Measurements from ENCODE around the gene SRP9. TPM values are rescaled to one million over a fixed set of nuclear protein-coding genes. Genes with fewer than 3 reads are reported as not detected.

SRP9 gene
- total RNA-seq, 1 experiment from 2014 or later = 282 TPM

GRCh38 chr1:225736437-225737098, 41.1 kb upstream of the SRP9 start:
- Histone ChIP-seq H3K4me1 (ENCODE audit: control insufficient read depth, insufficient read depth, low read length) (no peaks in the 10 kb centered on the region), H3K27ac (ENCODE audit: low read length) (peak overlapping the region; percentile 15; the same call in 1 of the 2 replicates), H3K4me3 (ENCODE audit: low read depth in 2 of 2, low read length in 2 of 2) (no peak overlapping the region), H3K36me3 (ENCODE audit: control insufficient read depth, insufficient read depth, low read length) (no peaks in the 10 kb centered on the region), H3K9me3 (ENCODE audit: control insufficient read depth, insufficient read depth, low read depth, low read length) (no peaks in the 10 kb centered on the region), H3K27me3 (ENCODE audit: control insufficient read depth, insufficient read depth, low read length) (no peaks in the 10 kb centered on the region)
- intact Hi-C loops (cut with micrococcal nuclease; ENCODE audit: unreplicated experiment) = no loop called here
- ChIA-PET CTCF (no interaction called here), POLR2A (interaction anchor here (0.5 to 0.6 kb wide), 3 partner anchors 16 to 225 kb away, joined by 3 to 6 read pairs (median 4); no protein-coding TSS in a partner anchor)
- ATAC-seq (0 out of 2 replicates have a peak, but pooled peaks have one; percentile 18), DNase-seq (ENCODE audit: low read depth, low spot score) (no peak)
- in situ Hi-C loops (cut with HindIII; ENCODE audit: low pct_unique_long_range_greater_than_20kb, low sequenced_read_pairs) = no loop called here
- no peak for TF ChIP-seq CTCF (IDR thresholded peaks at IDR 0.05)
- no peak for TF ChIP-seq REST (IDR thresholded peaks at IDR 0.05; ENCODE audit: insufficient read depth in 1 of 2, low read depth in 2 of 2, low read length in 1 of 2)
- no peak for TF ChIP-seq SIN3A (IDR thresholded peaks at IDR 0.05; ENCODE audit: borderline replicate concordance, insufficient read depth, low read depth, low read length)
- no peak for TF ChIP-seq TCF7L2 (IDR thresholded peaks at IDR 0.05; ENCODE audit: low read depth, low read length)
- TF ChIP-seq POLR2AphosphoS5 (IDR thresholded peaks at IDR 0.05; ENCODE audit: low read depth, low read length) = no peak
- no TSS peak for BruUV-seq (replicated peaks)

- no TSS peak for BruUV-seq (replicated peaks)
- Histone ChIP-seq H3K9me3 (ENCODE audit: control insufficient read depth, insufficient read depth, low read depth, low read length) (no peaks in the 10 kb centered on the region), H3K27me3 (ENCODE audit: control insufficient read depth, insufficient read depth, low read length) (no peaks in the 10 kb centered on the region), H3K36me3 (ENCODE audit: control insufficient read depth, insufficient read depth, low read length) (no peaks in the 10 kb centered on the region), H3K4me1 (ENCODE audit: control insufficient read depth, insufficient read depth, low read length) (no peaks in the 10 kb centered on the region), H3K4me3 (ENCODE audit: low read depth in 2 of 2, low read length in 2 of 2) (no peak overlapping the region), H3K27ac (ENCODE audit: low read length) (no peak overlapping the region)
- in situ Hi-C loops (cut with HindIII; ENCODE audit: low pct_unique_long_range_greater_than_20kb, low sequenced_read_pairs) (no loop called here), intact Hi-C loops (cut with micrococcal nuclease; ENCODE audit: unreplicated experiment) (no loop called here)
- ATAC-seq = no peak
- no peak for TF ChIP-seq SIN3A (IDR thresholded peaks at IDR 0.05; ENCODE audit: borderline replicate concordance, insufficient read depth, low read depth, low read length)
- TF ChIP-seq REST (IDR thresholded peaks at IDR 0.05; ENCODE audit: insufficient read depth in 1 of 2, low read depth in 2 of 2, low read length in 1 of 2) = no peak
- TF ChIP-seq TCF7L2 (IDR thresholded peaks at IDR 0.05; ENCODE audit: low read depth, low read length) = no peak
- TF ChIP-seq POLR2AphosphoS5 (IDR thresholded peaks at IDR 0.05; ENCODE audit: low read depth, low read length) = no peak
- no peak for TF ChIP-seq CTCF (IDR thresholded peaks at IDR 0.05)
- POLR2A ChIA-PET = interaction anchor here (0.6 to 0.7 kb wide), 3 partner anchors 10 to 70 kb away, joined by 3 to 4 read pairs (median 4); no protein-coding TSS in a partner anchor
- DNase-seq (ENCODE audit: low read depth, low spot score) = no peak
- CTCF ChIA-PET = no interaction called here
Observed at GRCh38 chr1:225737161-225737560, 40.5 kb upstream of the SRP9 start.

Data from Panc1 (cell line).